HepG2 (cell line): Measurements from ENCODE around the gene ABHD1. TPM values are rescaled to one million over a fixed set of nuclear protein-coding genes. Genes with fewer than 3 reads are reported as not detected.

ENCODE experiments used
- CHD4 ChIP-seq: fragments of 200-600 bp; sonication (generic); IDR thresholded peaks from 2 replicates; pipeline ENCODE4 v1.7.0; 2017; ENCODE audit warnings: mild to moderate bottlenecking, low read length, borderline replicate concordance
- HES4 ChIP-seq: sonication (generic); formaldehyde crosslinking; IDR thresholded peaks from 2 replicates; pipeline ENCODE4 v1.9.0; 2021; ENCODE audit warnings: mild to moderate bottlenecking, missing genetic modification reagents, borderline replicate concordance
- HOXA5 ChIP-seq: sonication (generic); formaldehyde crosslinking; IDR thresholded peaks from 2 replicates; pipeline ENCODE4 v1.4.0; 2020; ENCODE audit warnings: missing genetic modification reagents
- KAT2B ChIP-seq: fragments of 150-350 bp; IDR thresholded peaks from 2 replicates; pipeline ENCODE4 v1.6.1; 2014; ENCODE audit warnings: low read depth, low read length, borderline replicate concordance
- KDM3A ChIP-seq: IDR thresholded peaks from 2 replicates; pipeline ENCODE4 v1.6.1; 2018; ENCODE audit warnings: low read depth, missing compliant biosample characterization
- MAFF ChIP-seq: IDR thresholded peaks from 2 replicates; pipeline ENCODE4 v1.6.1; 2011; ENCODE audit warnings: low read depth, low read length, improper control_type of control experiment
- MEIS2 ChIP-seq: sonication (generic); formaldehyde crosslinking; IDR thresholded peaks from 2 replicates; pipeline ENCODE4 v1.9.0; 2021; ENCODE audit warnings: mild to moderate bottlenecking, missing genetic modification reagents
- MIER2 ChIP-seq: IDR thresholded peaks from 2 replicates; pipeline ENCODE4 v1.6.1; 2016; ENCODE audit warnings: missing biosample characterization, missing genetic modification reagents
- POLR2A ChIP-seq, 2 experiments: IDR thresholded peaks; 2 replicates each; pipeline ENCODE4 v1.6.1; 2011; ENCODE audit warnings: low read depth in 2 of 2, low read length in 2 of 2, mild to moderate bottlenecking in 1 of 2, moderate library complexity in 1 of 2; ENCODE audit not compliant: insufficient read depth in 1 of 2
- SNAI1 ChIP-seq: sonication (generic); formaldehyde crosslinking; IDR thresholded peaks from 2 replicates; pipeline ENCODE4 v1.5.0; 2020; ENCODE audit warnings: mild to moderate bottlenecking, missing genetic modification reagents, borderline replicate concordance
- SOX13 ChIP-seq, 3 experiments: fragments of 450-650 bp in 1 of 3; sonication (generic) in 1 of 3; formaldehyde crosslinking in 1 of 3; IDR thresholded peaks in 2 of 3; conservative IDR thresholded peaks in 1 of 3; 2 replicates each; pipeline versions ENCODE4 v1.5.0 to v1.6.1; 2016 to 2020; ENCODE audit warnings: antibody characterized with exemption in 1 of 3, mild to moderate bottlenecking in 1 of 3, missing compliant biosample characterization in 1 of 3, missing genetic modification reagents in 1 of 3, moderate library complexity in 1 of 3
- TRIM22 ChIP-seq: fragments of 450-650 bp; IDR thresholded peaks from 2 replicates; pipeline ENCODE4 v1.6.1; 2017
- ZBED4 ChIP-seq: sonication (generic); formaldehyde crosslinking; IDR thresholded peaks from 2 replicates; pipeline ENCODE4 v1.4.0; 2020; ENCODE audit warnings: missing genetic modification reagents, borderline replicate concordance
- ZNF124 ChIP-seq: sonication (generic); formaldehyde crosslinking; IDR thresholded peaks from 2 replicates; pipeline ENCODE4 v1.4.0; 2020; ENCODE audit warnings: missing genetic modification reagents
- ZNF263 ChIP-seq: sonication (generic); formaldehyde crosslinking; IDR thresholded peaks from 2 replicates; pipeline ENCODE4 v1.4.0; 2020; ENCODE audit warnings: missing genetic modification reagents
- ZNF530 ChIP-seq: sonication (generic); formaldehyde crosslinking; IDR thresholded peaks from 2 replicates; pipeline ENCODE4 v1.5.0; 2020; ENCODE audit warnings: low read depth, mild to moderate bottlenecking, missing genetic modification reagents
- ZNF549 ChIP-seq: sonication (generic); formaldehyde crosslinking; IDR thresholded peaks from 2 replicates; pipeline ENCODE4 v1.5.0; 2020; ENCODE audit warnings: missing genetic modification reagents
- ZNF556 ChIP-seq: sonication (generic); formaldehyde crosslinking; IDR thresholded peaks from 2 replicates; pipeline ENCODE4 v1.4.0; 2020; ENCODE audit warnings: mild to moderate bottlenecking, missing genetic modification reagents, borderline replicate concordance
- ZNF580 ChIP-seq: IDR thresholded peaks from 2 replicates; pipeline ENCODE4 v1.6.1; 2016; ENCODE audit warnings: low read depth, borderline replicate concordance
- ZSCAN21 ChIP-seq: sonication (generic); formaldehyde crosslinking; IDR thresholded peaks from 2 replicates; pipeline ENCODE4 v1.8.0; 2022; ENCODE audit warnings: mild to moderate bottlenecking, missing genetic modification reagents, moderate library complexity, borderline replicate concordance
- ZSCAN9 ChIP-seq: IDR thresholded peaks from 2 replicates; pipeline ENCODE4 v1.6.1; 2016; ENCODE audit warnings: borderline replicate concordance
- polyA plus RNA-seq, 8 experiments: library from polyadenylated mRNA; depleted of rRNA in 3 of 8; stranded (reverse) in 7 of 8; unstranded in 1 of 8; fragments of >200 nt; fragmentation: Illumina TruSeq in 4 of 8; extraction: Trizol in 4 of 8; gene quantifications; 2 replicates each; pipeline versions ENCODE4 v1.2.1 to v1.2.3, GENCODE V29; 2011 to 2016; ENCODE audit warnings: low read depth in 4 of 8, missing spikeins in 1 of 8, mixed read lengths in 1 of 8; ENCODE audit not compliant: insufficient read depth in 1 of 8
- total RNA-seq, 5 experiments: library from RNA; depleted of rRNA; stranded (reverse); fragments of >200 nt; fragmentation: Illumina TruSeq; extraction: Trizol; gene quantifications; 2 replicates each; pipeline ENCODE4 v1.2.3, GENCODE V29; 2016; ENCODE audit warnings: low read depth in 1 of 5
- TF ChIP-seq, protein P1 (sequence below): sonication (generic); formaldehyde crosslinking; IDR thresholded peaks from 2 replicates; pipeline ENCODE4 v1.4.0; 2020; ENCODE audit warnings: low read depth, mild to moderate bottlenecking, missing genetic modification reagents

ABHD1 gene
- total and polyA plus RNA-seq, 2 of the 13 experiments (the other 11 are each of a cell fraction or from before 2014, with no cell fraction given) = 0.04 to 0.81 TPM

DNA sequence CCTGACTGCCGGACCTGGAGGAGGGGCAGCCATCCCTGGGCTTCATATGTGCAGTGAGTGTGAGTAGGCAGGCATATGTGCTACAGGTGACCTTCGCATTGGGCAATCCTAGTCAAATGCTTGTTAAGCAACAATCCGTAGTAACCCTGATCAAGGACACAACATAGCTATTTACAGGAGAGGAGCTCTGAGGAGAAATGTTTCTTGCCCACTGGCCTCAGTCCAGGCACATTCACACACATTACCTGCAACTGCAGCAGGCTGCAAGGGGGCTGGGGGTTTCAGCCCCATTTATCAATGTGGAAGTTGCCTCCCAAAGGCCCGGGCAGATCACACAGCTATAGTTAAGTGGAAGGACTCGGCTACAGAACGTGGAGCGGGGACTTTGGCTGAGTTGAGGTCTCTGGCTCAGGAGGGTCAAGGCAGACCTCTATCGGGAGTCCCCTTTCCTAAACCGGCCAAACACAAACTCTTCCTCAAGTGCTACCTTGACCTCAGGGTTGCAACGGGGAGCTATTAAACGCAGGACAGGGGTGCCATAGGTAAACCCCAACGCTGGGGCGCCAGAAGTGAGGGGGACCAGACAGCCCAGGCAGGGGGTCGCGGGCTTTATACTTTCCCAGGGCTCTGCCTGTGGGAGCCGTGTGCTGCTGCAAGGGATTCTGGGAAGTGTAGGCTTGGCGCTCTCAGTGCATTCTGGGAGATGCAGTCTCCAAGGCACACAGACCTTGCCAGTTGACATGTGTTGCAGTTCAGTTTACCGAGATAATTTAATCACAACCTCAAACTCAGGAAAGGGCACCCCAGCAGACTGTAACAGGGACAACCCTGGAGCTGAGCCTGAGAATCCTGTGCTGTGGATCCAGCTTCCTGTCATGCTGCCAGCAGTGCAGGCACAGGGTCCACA, 27.6 kb upstream of the ABHD1 start (continued):
- peak; percentile 85 for TF ChIP-seq MIER2 (CRISPR knock-in tag)
- peak; percentile 93 for TF ChIP-seq MEIS2 (CRISPR knock-in tag)
- peak; percentile 43; the same call in 1 of the 2 replicates for TF ChIP-seq ZNF556 (CRISPR knock-in tag)
- peak; percentile 93; the same call in 1 of the 2 replicates for TF ChIP-seq ZSCAN21 (CRISPR knock-in tag)
- peak; percentile 57 for TF ChIP-seq SOX13 (IDR thresholded peaks at IDR 0.05)
- TF ChIP-seq SOX13 (CRISPR knock-in tag; conservative IDR thresholded peaks at IDR 0.05 in 1 of 2, IDR thresholded peaks at IDR 0.05 in 1 of 2) = peak in 1 of 2 experiments; percentile 92; a peak in 2 of 4 replicates
- 0 out of 2 replicates have a peak, but pooled peaks have one; percentile 24 for TF ChIP-seq MAFF
- peak; percentile 92 for TF ChIP-seq CHD4
- peak; percentile 83; the same call in 1 of the 2 replicates for TF ChIP-seq HOXA5 (CRISPR knock-in tag)
- TF ChIP-seq ZNF530 = no peak
- no peak for TF ChIP-seq ZNF549
- peak; percentile 94; the same call in 1 of the 2 replicates for TF ChIP-seq ZNF580 (CRISPR knock-in tag)
- TF ChIP-seq POLR2A (IDR thresholded peaks at IDR 0.05; ENCODE audit: insufficient read depth in 1 of 2, low read depth in 2 of 2, low read length in 2 of 2) = 0 out of 4 replicates have a peak, but pooled peaks of 1 of the 2 experiments have one; percentile 30
- TF ChIP-seq TRIM22 = no peak
- TF ChIP-seq, protein P1, sequence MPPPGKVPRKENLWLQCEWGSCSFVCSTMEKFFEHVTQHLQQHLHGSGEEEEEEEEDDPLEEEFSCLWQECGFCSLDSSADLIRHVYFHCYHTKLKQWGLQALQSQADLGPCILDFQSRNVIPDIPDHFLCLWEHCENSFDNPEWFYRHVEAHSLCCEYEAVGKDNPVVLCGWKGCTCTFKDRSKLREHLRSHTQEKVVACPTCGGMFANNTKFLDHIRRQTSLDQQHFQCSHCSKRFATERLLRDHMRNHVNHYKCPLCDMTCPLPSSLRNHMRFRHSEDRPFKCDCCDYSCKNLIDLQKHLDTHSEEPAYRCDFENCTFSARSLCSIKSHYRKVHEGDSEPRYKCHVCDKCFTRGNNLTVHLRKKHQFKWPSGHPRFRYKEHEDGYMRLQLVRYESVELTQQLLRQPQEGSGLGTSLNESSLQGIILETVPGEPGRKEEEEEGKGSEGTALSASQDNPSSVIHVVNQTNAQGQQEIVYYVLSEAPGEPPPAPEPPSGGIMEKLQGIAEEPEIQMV (CRISPR knock-in tag) = peak; percentile 55; the same call in 1 of the 2 replicates
- peak; percentile 94; the same call in 1 of the 2 replicates for TF ChIP-seq ZNF124 (CRISPR knock-in tag)
- no peak for TF ChIP-seq KAT2B
- TF ChIP-seq ZSCAN9 (CRISPR knock-in tag) = peak; percentile 91
- TF ChIP-seq KDM3A (CRISPR knock-in tag) = peak; percentile 90
- TF ChIP-seq ZNF263 (CRISPR knock-in tag) = peak; percentile 88
- TF ChIP-seq SNAI1 (CRISPR knock-in tag) = no peak
- TF ChIP-seq HES4 (CRISPR knock-in tag) = no peak
- peak; percentile 92; the same call in 1 of the 2 replicates for TF ChIP-seq ZBED4
